GM12878 (cell line): ENCODE results near the gene NGDN. TPM values are rescaled to one million over a fixed set of nuclear protein-coding genes. Genes with fewer than 3 reads are reported as not detected.

Source experiments
- ATAC-seq: fragments of 200-7000 bp; cut with Tn5 transposase; 3 replicates; pipeline ENCODE4 v1.9.1; 2020; ENCODE audit warnings: mild to moderate bottlenecking, moderate library complexity
- BruUV-seq: library from RNA; stranded (reverse); fragments of 400-500 nt; replicated peaks from 2 replicates; lab custom pipeline; 2021; lab: Mats Ljungman, UMichigan
- CTCF ChIA-PET: fragments of 300-600 bp; sonication (Branson Sonifier 250); formaldehyde crosslinking; extraction: SDS; loops from one replicate; lab custom pipeline; 2021; ENCODE audit warnings: inconsistent platforms; lab: Yijun Ruan, JAX
- POLR2A ChIA-PET: fragments of 350-600 bp; formaldehyde crosslinking; extraction: SDS; loops from one replicate; lab custom pipeline; 2021; ENCODE audit warnings: inconsistent platforms; lab: Charles Lee
- RAD21 ChIA-PET: fragments of 300-600 bp; sonication (Branson Sonifier 250); formaldehyde crosslinking; loops from one replicate; lab custom pipeline; 2023; ENCODE audit warnings: antibody characterized with exemption; ENCODE audit not compliant: unreplicated experiment; lab: Charles Lee
- SMC1A ChIA-PET: fragments of 300-600 bp; sonication (Branson Sonifier 250); formaldehyde crosslinking; loops from one replicate; lab custom pipeline; 2023; ENCODE audit not compliant: unreplicated experiment, uncharacterized antibody; lab: Charles Lee
- DNase-seq: peaks from one replicate; pipeline ENCODE4 v3.0.0-alpha.2; 2011; ENCODE audit warnings: low read depth, low spot score
- FAIRE-seq: peaks from 3 replicates; lab custom pipeline; 2011; peaks lifted over from hg19 to GRCh38; lab: Jason Lieb, UNC
- H2AFZ ChIP-seq: 2 replicates; pipeline ENCODE4 v1.6.0; 2011; ENCODE audit warnings: low read depth, low read length, control low read depth; ENCODE audit not compliant: control insufficient read depth
- H3K27ac ChIP-seq: 2 replicates; pipeline ENCODE4 v1.5.1; 2011; ENCODE audit warnings: control low read depth; ENCODE audit not compliant: control insufficient read depth, insufficient read depth
- H3K27me3 ChIP-seq, 2 experiments: replicated peaks in 1 of 2; 2 replicates each; pipeline versions ENCODE4 v1.6.0 to v1.6.1; 2011; ENCODE audit warnings: low read length in 1 of 2; ENCODE audit not compliant: control insufficient read depth in 2 of 2, insufficient read depth in 2 of 2
- H3K36me3 ChIP-seq, 2 experiments: 2 replicates each; pipeline ENCODE4 v1.5.1; 2011; ENCODE audit warnings: low read length in 1 of 2; ENCODE audit not compliant: control insufficient read depth in 2 of 2, insufficient read depth in 2 of 2
- H3K4me1 ChIP-seq: 2 replicates; pipeline ENCODE4 v1.6.1; 2011; ENCODE audit warnings: mild to moderate bottlenecking, low read length, moderate library complexity, mixed read lengths; ENCODE audit not compliant: control insufficient read depth, insufficient read depth
- H3K4me2 ChIP-seq: 2 replicates; pipeline ENCODE4 v1.6.0; 2011; ENCODE audit warnings: control low read depth; ENCODE audit not compliant: control insufficient read depth, insufficient read depth
- H3K4me3 ChIP-seq: fragments of 200-600 bp; sonication (generic); 2 replicates; pipeline ENCODE4 v1.5.1; 2016
- H3K79me2 ChIP-seq: 2 replicates; pipeline ENCODE4 v1.6.0; 2011; ENCODE audit warnings: low read length; ENCODE audit not compliant: control insufficient read depth, insufficient read depth
- H3K9ac ChIP-seq: 2 replicates; pipeline ENCODE4 v1.8.0; 2011; ENCODE audit warnings: low read length, control low read depth, mixed read lengths; ENCODE audit not compliant: control insufficient read depth, insufficient read depth
- H3K9me3 ChIP-seq: replicated peaks from 3 replicates; pipeline ENCODE4 v1.5.1; 2011; ENCODE audit warnings: mild to moderate bottlenecking, low read length; ENCODE audit not compliant: control insufficient read depth, insufficient read depth
- H4K20me1 ChIP-seq: 2 replicates; pipeline ENCODE4 v1.6.0; 2011; ENCODE audit not compliant: control insufficient read depth, insufficient read depth
- ATF7 ChIP-seq: fragments of 450-650 bp; IDR thresholded peaks from 2 replicates; pipeline ENCODE4 v1.6.1; 2016; ENCODE audit warnings: low read depth, mild to moderate bottlenecking
- CBFB ChIP-seq: IDR thresholded peaks from 2 replicates; pipeline ENCODE4 v1.6.1; 2016; ENCODE audit warnings: antibody characterized with exemption, low read depth
- HDGF ChIP-seq: fragments of 450-650 bp; IDR thresholded peaks from 2 replicates; pipeline ENCODE4 v1.6.1; 2016; ENCODE audit warnings: antibody characterized with exemption
- KLF5 ChIP-seq: fragments of 450-650 bp; IDR thresholded peaks from 2 replicates; pipeline ENCODE4 v1.6.1; 2014; ENCODE audit warnings: mild to moderate bottlenecking; ENCODE audit not compliant: partially characterized antibody
- MXI1 ChIP-seq: fragments of 150-350 bp; IDR thresholded peaks from 2 replicates; pipeline ENCODE4 v1.6.1; 2011; ENCODE audit warnings: low read depth, mild to moderate bottlenecking, inconsistent platforms, low read length, improper control_type of control experiment
- NFIC ChIP-seq: IDR thresholded peaks from 2 replicates; pipeline ENCODE4 v1.6.1; 2012; ENCODE audit warnings: low read depth, mild to moderate bottlenecking, inconsistent platforms, low read length, moderate library complexity
- POLR2A ChIP-seq: IDR thresholded peaks from 2 replicates; pipeline ENCODE4 v1.6.1; 2011; ENCODE audit warnings: low read depth, mild to moderate bottlenecking, low read length
- POLR2AphosphoS5 ChIP-seq: IDR thresholded peaks from 2 replicates; pipeline ENCODE4 v1.6.1; 2011; ENCODE audit warnings: mild to moderate bottlenecking, low read length, inconsistent platforms
- RELA ChIP-seq: fragments of 450-650 bp; IDR thresholded peaks from 2 replicates; pipeline ENCODE4 v1.8.0; 2014; ENCODE audit warnings: borderline replicate concordance; ENCODE audit not compliant: partially characterized antibody
- SUPT20H ChIP-seq: IDR thresholded peaks from 2 replicates; pipeline ENCODE4 v1.6.1; 2011; ENCODE audit warnings: low read depth, mild to moderate bottlenecking, low read length, moderate library complexity, borderline replicate concordance; ENCODE audit not compliant: control insufficient read depth
- WGBS: methylation state at CpG from one replicate; pipeline ENCODE4 v1.1.6; 2016; ENCODE audit warnings: low lambda C conversion rate; ENCODE audit not compliant: insufficient replicate concordance, insufficient coverage; ENCODE audit errors: missing lambda C conversion rate; 5-methylcytosine and 5-hydroxymethylcytosine counted together
- in situ Hi-C: fragments of 300-500 bp; cut with MboI; formaldehyde crosslinking; loops from 9 replicates; pipeline ENCODE4 v1.14.3; 2018; ENCODE audit warnings: mixed read lengths
- intact Hi-C: fragments of 100-400 bp; cut with micrococcal nuclease; formaldehyde crosslinking; loops from one replicate; pipeline ENCODE4 v1.14.2; 2022; ENCODE audit not compliant: unreplicated experiment
- polyA plus RNA-seq, 11 experiments: library from polyadenylated mRNA; depleted of rRNA in 4 of 11; unstranded in 6 of 11; stranded (reverse) in 5 of 11; fragments of >200 nt; fragmentation: Nextera tagmentation in 4 of 11; fragmentation: Illumina TruSeq in 1 of 11; extraction: Ambion mirVana in 4 of 11; extraction: Trizol in 1 of 11; gene quantifications; 1 replicate in 1 of 11; 2 replicates in 10 of 11; pipeline versions ENCODE4 v1.2.1 to v1.2.3, GENCODE V29; 2011 to 2016; ENCODE audit warnings: inconsistent platforms in 2 of 11, missing spikeins in 2 of 11, low read depth in 1 of 11
- total RNA-seq, 4 experiments: library from RNA; depleted of rRNA in 3 of 4; stranded (reverse); fragments of >200 nt in 3 of 4; fragmentation: Illumina TruSeq in 1 of 4; extraction: Trizol in 1 of 4; gene quantifications; 2 replicates each; pipeline versions ENCODE4 v1.2.1 to v1.2.3, GENCODE V29; 2013 to 2021
- TF ChIP-seq, protein P1 (sequence below): fragments of 450-650 bp; IDR thresholded peaks from 2 replicates; pipeline ENCODE4 v1.6.1; 2014; ENCODE audit warnings: mild to moderate bottlenecking
- TF ChIP-seq, protein P2 (sequence below): fragments of 450-650 bp; IDR thresholded peaks from 2 replicates; pipeline ENCODE4 v1.6.1; 2016; ENCODE audit warnings: mild to moderate bottlenecking
- TF ChIP-seq, protein P3 (sequence below): fragments of 450-650 bp; IDR thresholded peaks from 2 replicates; pipeline ENCODE4 v1.6.1; 2017; ENCODE audit warnings: mild to moderate bottlenecking

Gene NGDN
- total and polyA plus RNA-seq, 10 of the 15 experiments (the other 5 are each of a cell fraction or from before 2014, with no cell fraction given): 40.4 to 163 (median 71.4) TPM

DNA sequence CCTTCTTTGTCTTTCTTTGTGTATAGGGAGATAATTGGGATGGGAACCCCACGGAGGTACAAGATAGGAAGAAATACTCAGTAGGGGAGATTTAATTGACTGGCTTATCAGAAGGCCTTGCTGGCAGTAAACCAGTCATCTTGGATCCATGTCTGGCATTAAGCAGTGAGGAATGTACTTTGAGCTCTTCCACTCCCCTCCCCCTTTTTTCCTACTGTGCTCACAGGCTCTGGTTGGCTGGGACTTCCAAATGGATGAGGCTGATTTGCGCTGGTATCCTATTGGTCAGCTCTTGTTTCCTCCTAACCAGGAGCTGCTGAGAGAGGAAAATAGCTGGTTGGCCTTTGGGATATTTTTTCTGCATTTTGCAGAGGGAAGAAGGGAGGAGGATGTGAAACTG lies 24.7 kb downstream of the NGDN start:
- intact Hi-C loops (no loop called here), in situ Hi-C loops (no loop called here)
- no peak for TF ChIP-seq POLR2AphosphoS5
- no peak for TF ChIP-seq ATF7
- TF ChIP-seq HDGF: no peak
- TF ChIP-seq KLF5: no peak
- no peak for TF ChIP-seq RELA
- TF ChIP-seq NFIC: no peak
- TF ChIP-seq, protein P1, sequence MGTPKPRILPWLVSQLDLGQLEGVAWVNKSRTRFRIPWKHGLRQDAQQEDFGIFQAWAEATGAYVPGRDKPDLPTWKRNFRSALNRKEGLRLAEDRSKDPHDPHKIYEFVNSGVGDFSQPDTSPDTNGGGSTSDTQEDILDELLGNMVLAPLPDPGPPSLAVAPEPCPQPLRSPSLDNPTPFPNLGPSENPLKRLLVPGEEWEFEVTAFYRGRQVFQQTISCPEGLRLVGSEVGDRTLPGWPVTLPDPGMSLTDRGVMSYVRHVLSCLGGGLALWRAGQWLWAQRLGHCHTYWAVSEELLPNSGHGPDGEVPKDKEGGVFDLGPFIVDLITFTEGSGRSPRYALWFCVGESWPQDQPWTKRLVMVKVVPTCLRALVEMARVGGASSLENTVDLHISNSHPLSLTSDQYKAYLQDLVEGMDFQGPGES: no peak
- TF ChIP-seq, protein P2, sequence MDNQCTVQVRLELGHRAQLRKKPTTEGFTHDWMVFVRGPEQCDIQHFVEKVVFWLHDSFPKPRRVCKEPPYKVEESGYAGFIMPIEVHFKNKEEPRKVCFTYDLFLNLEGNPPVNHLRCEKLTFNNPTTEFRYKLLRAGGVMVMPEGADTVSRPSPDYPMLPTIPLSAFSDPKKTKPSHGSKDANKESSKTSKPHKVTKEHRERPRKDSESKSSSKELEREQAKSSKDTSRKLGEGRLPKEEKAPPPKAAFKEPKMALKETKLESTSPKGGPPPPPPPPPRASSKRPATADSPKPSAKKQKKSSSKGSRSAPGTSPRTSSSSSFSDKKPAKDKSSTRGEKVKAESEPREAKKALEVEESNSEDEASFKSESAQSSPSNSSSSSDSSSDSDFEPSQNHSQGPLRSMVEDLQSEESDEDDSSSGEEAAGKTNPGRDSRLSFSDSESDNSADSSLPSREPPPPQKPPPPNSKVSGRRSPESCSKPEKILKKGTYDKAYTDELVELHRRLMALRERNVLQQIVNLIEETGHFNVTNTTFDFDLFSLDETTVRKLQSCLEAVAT: no peak
- no peak for TF ChIP-seq MXI1
- TF ChIP-seq, protein P3, sequence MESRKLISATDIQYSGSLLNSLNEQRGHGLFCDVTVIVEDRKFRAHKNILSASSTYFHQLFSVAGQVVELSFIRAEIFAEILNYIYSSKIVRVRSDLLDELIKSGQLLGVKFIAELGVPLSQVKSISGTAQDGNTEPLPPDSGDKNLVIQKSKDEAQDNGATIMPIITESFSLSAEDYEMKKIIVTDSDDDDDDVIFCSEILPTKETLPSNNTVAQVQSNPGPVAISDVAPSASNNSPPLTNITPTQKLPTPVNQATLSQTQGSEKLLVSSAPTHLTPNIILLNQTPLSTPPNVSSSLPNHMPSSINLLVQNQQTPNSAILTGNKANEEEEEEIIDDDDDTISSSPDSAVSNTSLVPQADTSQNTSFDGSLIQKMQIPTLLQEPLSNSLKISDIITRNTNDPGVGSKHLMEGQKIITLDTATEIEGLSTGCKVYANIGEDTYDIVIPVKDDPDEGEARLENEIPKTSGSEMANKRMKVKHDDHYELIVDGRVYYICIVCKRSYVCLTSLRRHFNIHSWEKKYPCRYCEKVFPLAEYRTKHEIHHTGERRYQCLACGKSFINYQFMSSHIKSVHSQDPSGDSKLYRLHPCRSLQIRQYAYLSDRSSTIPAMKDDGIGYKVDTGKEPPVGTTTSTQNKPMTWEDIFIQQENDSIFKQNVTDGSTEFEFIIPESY: no peak
- TF ChIP-seq CBFB: no peak
- no peak for TF ChIP-seq POLR2A
- no peak for TF ChIP-seq SUPT20H
- no peaks in the 10 kb centered on the region for H3K9me3 ChIP-seq
- no peak overlapping the region for H3K4me3 ChIP-seq
- RAD21 ChIA-PET: no interaction called here
- H3K4me2 ChIP-seq: no peak overlapping the region
- no peak overlapping the region for H3K9ac ChIP-seq
- no peaks in the 10 kb centered on the region for H3K79me2 ChIP-seq
- no peaks in the 10 kb centered on the region; a peak in 1 of 4 replicates for H3K36me3 ChIP-seq
- no peak overlapping the region for H2AFZ ChIP-seq
- ATAC-seq (no peak), DNase-seq (no peak), FAIRE-seq (no peak)
- H4K20me1 ChIP-seq: no peaks in the 10 kb centered on the region
- SMC1A ChIA-PET: no interaction called here
- CTCF ChIA-PET: interaction anchor here (0.7 to 4.4 kb wide), 2 partner anchors 15 to 44 kb away, joined by 3 to 26 read pairs; no protein-coding TSS in a partner anchor
- H3K27me3 ChIP-seq: no peaks in the 10 kb centered on the region
- no TSS peak for BruUV-seq
- WGBS: 100% methylated on average over 2 of the region's 2 CpGs
- no peaks in the 10 kb centered on the region for H3K4me1 ChIP-seq
- H3K27ac ChIP-seq: no peak overlapping the region
- POLR2A ChIA-PET: no interaction called here
